ENCODE results near the gene BMPER. TPM values are rescaled to one million over a fixed set of nuclear protein-coding genes. Genes with fewer than 3 reads are reported as not detected.
A peak's percentile ranks its signal among the peaks of the same experiment; 100 is the strongest.

The BMPER gene
- not detected for polyA plus RNA-seq

GRCh38 chr7:33905389-33906032 is at the start of gene BMPER:
Gene BMPER (plus strand): TSS chr7:33905539. CDS start chr7:33905614, 75 bp downstream.
- Mint-ChIP-seq H3K9me3 (peaks cover 0 to 3% (median 0%) of the 10 kb centered on the region in 6 donors), H3K36me3 (no peaks in the 10 kb centered on the region), H3K27me3 (ENCODE audit: low read depth in 3 of 3) (peaks cover 12 to 26% (median 20%) of the 10 kb centered on the region in 3 donors), H3K27ac (no peak within 1 kb of the TSS), H3K4me1 (peaks cover 7 to 11% of the 10 kb centered on the region in 2 donors), H3K4me3 (peak within 1 kb of the TSS; percentile 71 to 88 (median 85))
- no peak for DNase-seq

- peaks cover 0 to 2% (median 0%) of the 10 kb centered on the region in 6 donors for H3K9me3 Mint-ChIP-seq
- no peak overlapping the region for H3K4me3 Mint-ChIP-seq
- no peaks in the 10 kb centered on the region for H3K4me1 Mint-ChIP-seq
- no peaks in the 10 kb centered on the region for H3K36me3 Mint-ChIP-seq
- no peak for DNase-seq
- peaks cover 1 to 5% (median 2%) of the 10 kb centered on the region in 3 donors for H3K27me3 Mint-ChIP-seq (ENCODE audit: low read depth in 3 of 3)
- H3K27ac Mint-ChIP-seq: no peak overlapping the region
Observed at GRCh38 chr7:33861947-33862346, 43.4 kb upstream of the BMPER start.

GRCh38 chr7:33862946-33863814 is 42.2 kb upstream of the BMPER start:
- Mint-ChIP-seq H3K27ac (no peak overlapping the region), H3K27me3 (ENCODE audit: low read depth in 3 of 3) (peaks cover 0 to 3% (median 1%) of the 10 kb centered on the region in 3 donors), H3K4me3 (no peak overlapping the region), H3K4me1 (no peaks in the 10 kb centered on the region), H3K36me3 (no peaks in the 10 kb centered on the region), H3K9me3 (peaks cover 0 to 2% (median 0%) of the 10 kb centered on the region in 6 donors)
- no peak for DNase-seq

- Mint-ChIP-seq H3K27me3 (ENCODE audit: low read depth in 3 of 3) (peaks cover 0 to 4% (median 0%) of the 10 kb centered on the region in 3 donors), H3K9me3 (peaks cover 0 to 2% (median 0%) of the 10 kb centered on the region in 6 donors), H3K4me3 (no peak overlapping the region), H3K36me3 (no peaks in the 10 kb centered on the region), H3K27ac (no peak overlapping the region), H3K4me1 (no peaks in the 10 kb centered on the region)
- no peak for DNase-seq
Observed at GRCh38 chr7:33868166-33868565, 37.2 kb upstream of the BMPER start.

GRCh38 chr7:33869176-33869575 is 36.2 kb upstream of the BMPER start:
- peaks cover 0 to 4% (median under 1%) of the 10 kb centered on the region in 3 donors for H3K27me3 Mint-ChIP-seq (ENCODE audit: low read depth in 3 of 3)
- no peak for DNase-seq
- H3K36me3 Mint-ChIP-seq: no peaks in the 10 kb centered on the region
- H3K4me1 Mint-ChIP-seq: no peaks in the 10 kb centered on the region
- H3K4me3 Mint-ChIP-seq: no peak overlapping the region
- no peaks in the 10 kb centered on the region for H3K9me3 Mint-ChIP-seq
- no peak overlapping the region for H3K27ac Mint-ChIP-seq

DNA sequence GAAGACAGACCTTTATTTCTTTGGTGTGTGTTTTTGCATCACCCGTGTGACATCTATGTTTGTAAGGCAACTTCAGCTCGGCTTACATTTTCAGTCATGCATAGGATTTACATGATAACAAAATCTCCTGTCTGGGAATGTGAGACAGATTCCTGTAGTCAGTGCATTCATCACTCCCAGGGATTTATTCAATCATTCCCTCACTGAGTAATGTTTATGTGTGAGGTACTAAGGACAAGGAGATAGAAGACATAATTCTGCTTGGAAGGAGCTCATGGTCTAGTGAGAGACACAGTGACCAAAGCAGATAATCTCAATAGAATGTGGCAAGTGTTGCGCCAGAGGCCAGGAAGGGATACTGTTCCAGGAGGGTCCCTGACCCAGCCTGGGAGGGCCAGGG is 35.2 kb upstream of the BMPER start:
- H3K4me1 Mint-ChIP-seq: no peaks in the 10 kb centered on the region
- no peaks in the 10 kb centered on the region for H3K9me3 Mint-ChIP-seq
- no peak overlapping the region for H3K27ac Mint-ChIP-seq
- peaks cover 0 to 4% (median 3%) of the 10 kb centered on the region in 3 donors for H3K27me3 Mint-ChIP-seq (ENCODE audit: low read depth in 3 of 3)
- DNase-seq: no peak
- no peaks in the 10 kb centered on the region for H3K36me3 Mint-ChIP-seq
- H3K4me3 Mint-ChIP-seq: no peak overlapping the region

DNA sequence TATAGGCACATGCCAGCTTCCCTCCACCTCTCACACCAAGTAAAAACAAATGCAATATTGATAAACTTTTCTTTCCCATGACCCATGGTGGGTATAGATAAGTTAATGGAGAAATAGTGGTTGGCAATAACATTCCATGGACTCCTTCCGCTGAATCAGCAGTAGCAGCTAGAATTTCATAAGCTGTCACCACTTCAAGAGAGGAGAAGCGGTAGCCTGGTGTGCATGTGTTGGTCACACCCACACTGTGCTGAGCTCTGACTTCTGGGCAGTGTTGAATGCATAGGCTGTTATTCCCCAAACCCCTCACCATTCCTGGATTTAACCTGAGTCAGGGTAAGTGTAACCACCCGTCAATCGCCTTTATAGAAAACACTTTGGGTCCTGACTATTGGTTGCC is 32.5 kb upstream of the BMPER start:
- no peak overlapping the region for H3K4me3 Mint-ChIP-seq
- H3K36me3 Mint-ChIP-seq: no peaks in the 10 kb centered on the region
- no peaks in the 10 kb centered on the region for H3K4me1 Mint-ChIP-seq
- H3K27ac Mint-ChIP-seq: no peak overlapping the region
- H3K9me3 Mint-ChIP-seq: no peaks in the 10 kb centered on the region
- peaks cover 0 to 3% (median 3%) of the 10 kb centered on the region in 3 donors for H3K27me3 Mint-ChIP-seq (ENCODE audit: low read depth in 3 of 3)
- DNase-seq: no peak

DNA sequence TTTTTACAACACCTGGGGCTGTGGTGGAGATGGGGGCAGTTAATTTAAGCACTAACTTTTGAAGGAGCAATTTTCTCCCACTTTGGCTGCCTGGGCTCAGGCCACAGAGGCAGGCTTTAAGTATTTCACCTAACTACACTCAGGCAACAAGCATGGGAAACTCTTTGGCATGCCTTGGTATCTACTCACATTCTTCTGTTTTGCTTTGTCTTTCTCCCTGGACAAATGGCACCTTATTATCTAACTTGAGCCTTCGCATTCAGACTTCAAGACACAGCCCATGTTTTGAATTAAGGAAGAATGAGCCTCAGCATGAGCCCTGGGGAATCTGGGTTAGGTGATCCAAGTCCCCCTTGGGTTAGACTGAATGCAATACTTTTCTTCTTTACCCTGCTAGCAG is 31.8 kb upstream of the BMPER start:
- Mint-ChIP-seq H3K27me3 (ENCODE audit: low read depth in 3 of 3) (peaks cover 0 to 3% (median 3%) of the 10 kb centered on the region in 3 donors), H3K9me3 (no peaks in the 10 kb centered on the region), H3K36me3 (no peaks in the 10 kb centered on the region), H3K4me1 (no peaks in the 10 kb centered on the region), H3K27ac (no peak overlapping the region), H3K4me3 (no peak overlapping the region)
- no peak for DNase-seq

DNA sequence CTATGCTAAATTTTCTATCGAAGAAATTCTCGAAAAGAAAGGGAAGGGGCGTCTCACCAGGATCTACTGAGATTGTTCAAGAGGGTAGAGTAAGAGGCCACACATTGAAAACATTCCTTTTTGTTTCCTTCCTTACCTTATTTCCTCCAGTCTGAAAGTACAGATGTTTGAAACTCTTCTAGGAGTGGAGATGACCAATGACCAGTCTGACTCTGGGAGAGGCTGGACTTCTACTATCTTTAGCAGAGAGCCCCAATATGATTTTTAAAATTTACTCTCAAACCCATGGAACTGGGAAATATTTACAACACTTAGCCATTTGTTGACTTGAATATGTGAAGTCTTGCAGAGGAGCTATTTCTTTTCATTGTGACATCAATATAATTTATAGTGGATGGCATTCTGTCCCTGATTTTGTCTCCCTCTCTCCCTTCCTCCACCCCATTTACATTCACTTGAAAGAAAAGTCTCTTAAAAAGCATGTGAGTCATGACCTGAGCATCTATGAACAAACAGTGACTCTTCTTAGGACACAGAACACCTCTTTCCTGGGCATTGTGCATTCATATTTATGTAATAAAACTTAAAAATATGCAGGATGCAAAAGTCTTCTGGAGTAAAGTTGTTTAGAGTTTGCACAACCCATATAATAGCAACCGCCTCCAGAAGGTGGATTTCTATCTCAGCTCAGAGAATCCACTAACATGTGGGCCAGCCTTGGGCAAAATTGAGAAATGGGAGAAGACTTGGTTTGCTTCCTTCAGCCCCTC is 31.2 kb upstream of the BMPER start:
- Mint-ChIP-seq H3K36me3 (no peaks in the 10 kb centered on the region), H3K4me3 (no peak overlapping the region), H3K4me1 (no peaks in the 10 kb centered on the region), H3K27me3 (ENCODE audit: low read depth in 3 of 3) (peaks cover 0 to 3% (median 3%) of the 10 kb centered on the region in 3 donors), H3K27ac (no peak overlapping the region), H3K9me3 (no peaks in the 10 kb centered on the region)
- no peak for DNase-seq

DNA sequence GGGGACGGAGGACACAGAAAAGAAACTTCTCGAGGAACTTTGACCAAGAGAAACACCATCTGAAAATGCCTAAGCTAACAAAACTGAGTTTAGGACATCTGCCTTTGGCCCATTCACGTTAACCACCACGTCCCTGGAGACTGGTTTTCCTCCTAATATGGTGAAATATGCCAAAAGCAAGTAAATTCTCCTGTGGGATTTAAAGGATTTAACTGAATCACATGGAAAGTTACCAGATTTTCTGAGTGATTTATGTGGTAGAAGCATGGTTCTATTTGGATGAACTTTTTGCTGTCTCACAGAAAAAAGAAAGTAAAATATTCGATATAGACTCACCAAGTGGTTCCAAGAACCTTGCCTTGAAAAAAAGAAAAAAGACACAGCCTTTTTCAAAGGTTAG is 30.4 kb upstream of the BMPER start:
- no peak overlapping the region for H3K27ac Mint-ChIP-seq
- DNase-seq: no peak
- peaks cover 0 to 3% (median 1%) of the 10 kb centered on the region in 3 donors for H3K27me3 Mint-ChIP-seq (ENCODE audit: low read depth in 3 of 3)
- no peaks in the 10 kb centered on the region for H3K36me3 Mint-ChIP-seq
- no peaks in the 10 kb centered on the region for H3K9me3 Mint-ChIP-seq
- no peaks in the 10 kb centered on the region for H3K4me1 Mint-ChIP-seq
- H3K4me3 Mint-ChIP-seq: no peak overlapping the region

- Mint-ChIP-seq H3K27ac (no peak overlapping the region), H3K4me3 (no peak overlapping the region), H3K4me1 (no peaks in the 10 kb centered on the region), H3K27me3 (ENCODE audit: low read depth in 3 of 3) (peaks cover 0 to 6% (median 3%) of the 10 kb centered on the region in 3 donors), H3K36me3 (no peaks in the 10 kb centered on the region), H3K9me3 (no peaks in the 10 kb centered on the region)
- DNase-seq: no peak
Observed at GRCh38 chr7:33876596-33877274, 28.6 kb upstream of the BMPER start.

DNA sequence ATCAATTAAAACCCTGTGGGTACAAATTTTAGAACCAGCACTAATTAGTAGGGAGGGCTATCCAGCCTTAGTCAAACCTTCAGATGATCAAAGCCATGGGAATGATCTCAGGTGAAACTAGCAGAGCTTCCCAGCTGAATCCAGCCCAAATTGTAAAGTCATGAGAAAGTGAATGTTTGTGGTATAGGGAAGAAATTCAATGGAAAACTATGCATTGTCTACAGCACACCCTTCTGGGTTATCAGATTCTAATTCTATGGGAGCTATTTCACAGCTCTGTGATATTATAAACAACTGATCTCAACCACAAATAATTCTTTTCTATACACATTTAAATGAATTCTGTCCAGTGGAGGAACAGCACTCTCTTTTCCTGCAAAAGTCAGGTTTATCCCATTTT is 24.6 kb upstream of the BMPER start:
- H3K4me3 Mint-ChIP-seq: no peak overlapping the region
- H3K36me3 Mint-ChIP-seq: no peaks in the 10 kb centered on the region
- no peak overlapping the region for H3K27ac Mint-ChIP-seq
- H3K4me1 Mint-ChIP-seq: peaks cover 0 to 5% of the 10 kb centered on the region in 2 donors
- H3K27me3 Mint-ChIP-seq (ENCODE audit: low read depth in 3 of 3): peaks cover 2 to 3% (median 3%) of the 10 kb centered on the region in 3 donors
- no peaks in the 10 kb centered on the region for H3K9me3 Mint-ChIP-seq
- DNase-seq: no peak

DNA sequence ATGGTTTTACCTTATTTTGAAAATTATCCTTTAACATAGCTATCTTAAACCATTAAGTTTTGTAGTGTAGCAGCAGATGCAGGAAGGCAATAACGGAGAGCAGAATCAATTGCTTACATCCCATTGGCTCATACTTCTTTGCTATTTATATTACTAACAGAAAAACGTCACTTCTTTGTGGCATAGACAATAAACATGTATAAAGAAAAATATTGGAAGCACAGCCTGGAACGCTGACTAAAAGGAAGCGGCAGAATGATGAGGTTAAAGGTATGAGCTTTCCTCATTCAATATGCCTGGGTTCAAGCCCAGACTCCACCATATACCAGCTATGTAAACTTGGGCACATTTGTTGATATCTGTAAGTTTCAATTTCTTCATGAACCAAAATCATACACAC is 24.0 kb upstream of the BMPER start:
- Mint-ChIP-seq H3K4me1 (peaks cover 0 to 5% of the 10 kb centered on the region in 2 donors), H3K36me3 (no peaks in the 10 kb centered on the region), H3K9me3 (no peaks in the 10 kb centered on the region), H3K27me3 (ENCODE audit: low read depth in 3 of 3) (peaks cover 2 to 3% (median 3%) of the 10 kb centered on the region in 3 donors), H3K4me3 (no peak overlapping the region), H3K27ac (no peak overlapping the region)
- no peak for DNase-seq

All from immature natural killer cell (primary cell).